Sciatic nerve (tissue), 2 donors: ENCODE results near the gene SPINDOC. TPM values are rescaled to one million over a fixed set of nuclear protein-coding genes. Genes with fewer than 3 reads are reported as not detected.
"Not testable (repeated sequence)": the region's sequence is repeated elsewhere in the genome, so short reads cannot be mapped to it uniquely, and the experiment has no call there.

ENCODE experiments used
- ATAC-seq: fragments of 200-7000 bp; cut with Tn5 transposase; one replicate; pipeline ENCODE4 v1.9.1; 2020; ENCODE audit warnings: mild to moderate bottlenecking, moderate library complexity
- DNase-seq: peaks from one replicate; pipeline ENCODE4 v3.0.0-alpha.2; 2020; ENCODE audit warnings: low spot score
- intact Hi-C: fragments of 100-400 bp; cut with DNase I; formaldehyde crosslinking; loops from one replicate; pipeline ENCODE4 v1.14.2; 2022
- total RNA-seq: library from RNA; stranded (reverse); fragmentation: NEBNext Ultra II Directional; extraction: Animal tissue kit (Norgen Biotek cat#: 25700); gene quantifications from one replicate; pipeline ENCODE4 v1.2.1, GENCODE V29; 2021
- donor health status: DM: no; HTN: no; CAD: no.
- donor health status: DM: no; HTN: no; CAD: no.

The SPINDOC gene
- total RNA-seq, 1 donor from 2014 or later = 16.0 TPM

DNA sequence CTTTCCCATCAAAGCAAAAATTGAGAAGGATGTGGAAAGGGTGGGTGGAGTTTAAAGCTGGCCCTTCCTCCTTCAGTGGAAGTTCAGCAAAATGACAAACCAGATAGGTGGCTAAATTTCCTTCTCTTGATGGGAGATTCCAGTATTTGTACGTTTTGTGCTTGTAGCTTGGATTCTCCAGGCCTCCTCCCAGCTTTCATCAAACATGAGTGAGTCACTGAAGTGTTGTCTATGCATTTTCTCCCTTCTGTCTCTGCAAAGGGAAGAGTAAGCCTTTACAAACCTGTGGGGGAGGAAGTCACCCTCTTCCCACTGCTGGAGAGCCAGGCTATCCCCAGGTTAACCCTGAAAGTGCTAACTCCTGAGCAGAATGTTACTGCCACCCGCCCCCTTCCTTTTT lies 32.0 kb downstream of the SPINDOC start:
- no peak for DNase-seq
- ATAC-seq = no peak
- intact Hi-C loops = no loop called here

DNA sequence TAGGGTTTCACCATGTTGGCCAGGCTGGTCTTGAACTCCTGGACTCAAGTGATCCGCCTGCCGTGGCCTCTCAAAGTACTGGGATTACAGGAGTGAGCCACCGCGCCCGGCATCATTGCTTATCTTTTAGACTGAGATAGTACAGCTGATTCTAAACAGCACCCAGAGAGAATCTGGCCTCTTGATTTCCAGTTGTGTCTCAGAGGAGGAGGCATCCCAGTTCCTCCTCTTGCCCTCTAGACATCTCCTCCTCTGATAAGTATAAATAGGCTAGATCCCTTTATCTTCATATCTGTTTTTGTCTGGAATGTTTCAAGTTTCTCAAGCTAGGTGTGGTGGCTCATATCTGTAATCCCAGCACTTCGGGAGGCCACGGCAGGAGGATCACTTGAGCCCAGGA lies 32.7 kb downstream of the SPINDOC start:
- no peak for DNase-seq
- intact Hi-C loops = no loop called here
- ATAC-seq = no peak

DNA sequence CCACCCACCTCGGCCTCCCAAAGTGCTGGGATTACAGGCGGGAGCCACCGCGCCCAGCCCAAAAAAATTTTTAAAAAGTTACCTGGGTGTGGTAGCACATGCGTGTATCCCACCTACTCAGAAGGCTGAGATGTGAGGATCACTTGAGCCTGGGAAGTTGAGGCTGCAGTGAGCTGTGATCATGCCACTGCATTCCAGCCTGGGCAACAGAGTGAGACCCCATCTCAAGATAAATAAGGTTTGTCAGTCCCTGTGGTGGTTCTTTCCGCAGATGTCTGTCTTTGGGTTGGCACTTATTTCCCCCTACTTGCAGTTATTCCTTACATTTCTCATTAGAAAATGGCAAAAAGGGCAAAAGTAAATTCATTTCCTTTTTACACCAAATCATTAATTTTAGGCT lies 33.6 kb downstream of the SPINDOC start:
- ATAC-seq (no peak), DNase-seq (no peak)
- intact Hi-C loops = no loop called here

DNA sequence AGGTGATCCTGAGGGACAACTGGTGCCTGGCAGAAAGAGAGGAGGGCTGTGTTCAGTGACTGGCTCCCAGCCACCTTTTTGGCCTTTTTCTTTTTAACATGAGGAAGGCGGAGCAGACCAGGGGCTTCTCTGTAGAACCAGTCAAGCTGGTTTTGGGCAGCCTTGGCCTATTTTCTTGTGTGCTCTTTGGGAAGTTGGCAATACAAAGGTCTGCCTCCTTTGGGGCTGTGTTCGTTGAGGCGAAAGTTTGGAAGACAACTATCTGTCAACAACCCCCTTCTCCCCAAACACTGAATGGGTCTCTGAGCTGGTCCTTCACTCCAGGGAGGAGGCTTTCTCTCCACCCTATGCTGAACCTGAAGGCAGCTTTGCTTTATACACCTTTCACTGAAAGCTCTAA lies 34.1 kb downstream of the SPINDOC start:
- no peak for ATAC-seq
- intact Hi-C loops = no loop called here
- DNase-seq = no peak

DNA sequence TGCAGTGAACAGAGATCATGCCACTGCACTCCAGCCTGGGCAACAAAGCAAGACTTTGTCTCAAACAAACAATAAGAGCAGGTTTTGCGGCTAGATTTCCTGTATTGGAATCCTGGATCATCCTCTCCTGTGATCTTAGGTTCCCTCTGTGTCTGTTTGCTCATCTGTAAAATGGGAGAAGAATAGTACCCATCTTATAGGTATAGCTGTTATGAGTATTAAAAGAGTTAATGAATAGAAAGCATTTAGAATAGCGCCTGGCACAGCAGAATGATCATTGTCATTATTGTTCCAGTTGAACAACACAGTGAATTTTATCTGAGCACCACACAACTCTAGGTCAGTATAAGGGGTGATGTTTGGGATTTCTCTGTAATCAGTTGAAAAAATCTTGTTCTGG lies 36.4 kb downstream of the SPINDOC start:
- intact Hi-C loops = no loop called here
- no peak for ATAC-seq

DNA sequence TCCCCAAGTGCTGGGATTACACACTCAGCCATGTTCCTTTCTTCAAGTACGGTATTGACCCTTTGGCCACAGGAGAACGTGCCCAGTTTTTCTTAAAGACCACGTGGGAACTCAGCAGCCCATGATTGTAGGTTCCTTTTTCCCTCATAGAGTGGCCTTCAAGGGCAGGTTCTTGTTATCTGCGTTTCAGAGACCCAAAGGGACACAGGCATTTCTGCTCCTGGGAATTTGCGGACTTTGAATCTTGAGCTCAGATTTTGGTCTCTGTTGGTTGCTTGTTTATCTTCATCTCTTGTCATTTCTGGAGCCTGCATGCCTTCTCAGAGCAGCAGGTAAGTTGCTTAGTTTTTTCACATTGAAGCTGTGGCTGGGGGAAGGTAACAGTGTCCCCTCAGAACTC lies 37.7 kb downstream of the SPINDOC start:
- no peak for ATAC-seq
- intact Hi-C loops = no loop called here
- DNase-seq = no peak

More for the DNA sequence above, 36.4 kb downstream of the SPINDOC start:
- no peak for DNase-seq

DNA sequence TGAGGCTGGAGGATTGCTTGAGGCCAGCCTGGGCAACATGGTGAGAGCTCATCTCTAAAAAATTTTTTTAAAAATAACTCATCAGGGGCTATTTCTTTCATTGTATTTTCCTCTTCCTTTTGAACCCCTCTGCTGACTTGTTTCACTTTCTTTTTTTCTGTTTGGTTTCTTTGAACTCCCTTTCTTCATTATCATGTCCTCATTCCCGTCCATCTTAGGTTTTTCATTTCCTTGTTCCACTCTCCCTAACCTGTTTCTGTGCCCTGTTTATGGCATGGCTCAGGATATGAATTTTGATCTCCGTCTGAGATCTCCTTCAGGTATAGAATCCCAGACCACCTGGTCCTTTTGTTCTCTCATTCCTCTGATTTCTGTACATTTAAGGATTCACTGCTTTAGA lies 38.1 kb downstream of the SPINDOC start:
- DNase-seq (no peak), ATAC-seq (no peak)
- intact Hi-C loops = no loop called here

DNA sequence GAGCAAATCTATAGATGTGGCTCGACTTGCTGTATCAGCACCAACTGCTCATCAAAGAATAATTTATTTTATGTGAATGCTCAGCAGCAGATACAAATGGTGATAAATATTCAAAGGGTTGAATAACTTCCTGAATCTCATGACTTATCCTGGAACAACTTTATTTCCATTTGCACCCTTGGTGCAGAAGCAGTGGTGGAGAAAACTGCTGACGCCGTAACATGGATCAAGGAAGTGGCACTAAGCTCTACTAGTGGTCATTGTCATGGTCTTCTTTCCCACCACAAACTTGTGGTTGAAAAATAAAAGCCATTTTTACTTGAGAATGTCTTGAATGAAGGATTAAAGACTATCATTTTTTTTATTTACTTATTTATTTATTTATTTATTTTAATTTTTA lies 40.2 kb downstream of the SPINDOC start:
- DNase-seq = no peak
- intact Hi-C loops = no loop called here
- peak; percentile 55 for ATAC-seq

DNA sequence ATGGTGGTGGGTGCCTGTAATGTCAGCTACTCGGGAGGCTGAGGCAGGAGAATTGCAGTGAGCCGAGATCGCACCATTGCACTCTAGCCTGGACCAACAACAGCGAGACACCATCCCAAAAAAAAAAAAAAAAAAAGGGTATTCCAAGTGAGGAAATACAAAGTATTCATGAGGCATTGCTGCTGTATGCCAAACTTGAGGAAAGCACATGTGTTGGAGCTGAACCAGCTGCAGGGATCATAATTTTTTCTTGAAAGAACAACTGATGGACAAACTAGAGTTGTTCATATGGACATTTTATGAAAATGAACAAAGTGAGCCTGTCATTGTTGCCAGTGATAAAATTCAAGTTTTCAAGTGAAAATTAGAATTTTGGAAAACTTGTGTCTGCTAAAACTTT lies 41.4 kb downstream of the SPINDOC start:
- DNase-seq = no peak
- intact Hi-C loops = no loop called here
- ATAC-seq = no peak

DNA sequence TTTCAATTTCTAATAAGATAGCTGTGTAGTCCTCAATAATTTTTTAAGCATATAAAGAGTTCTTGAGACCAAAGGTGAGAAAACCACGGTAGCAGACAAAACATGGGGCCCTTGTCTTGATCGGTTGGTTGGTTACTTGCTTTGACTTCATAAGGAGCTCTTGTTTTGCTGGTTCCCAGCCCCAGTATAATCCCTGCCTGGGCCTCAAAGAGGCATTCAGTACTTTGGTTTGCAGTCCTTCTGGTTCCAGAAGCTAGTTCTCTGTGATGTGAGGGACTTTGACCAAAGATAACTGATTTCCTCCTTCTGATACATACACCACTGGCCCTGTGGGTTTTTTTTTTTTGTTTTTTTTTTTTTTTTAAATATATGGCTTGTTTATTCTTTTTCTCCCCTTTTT lies 42.7 kb downstream of the SPINDOC start:
- DNase-seq = no peak
- ATAC-seq = no peak
- intact Hi-C loops = no loop called here

DNA sequence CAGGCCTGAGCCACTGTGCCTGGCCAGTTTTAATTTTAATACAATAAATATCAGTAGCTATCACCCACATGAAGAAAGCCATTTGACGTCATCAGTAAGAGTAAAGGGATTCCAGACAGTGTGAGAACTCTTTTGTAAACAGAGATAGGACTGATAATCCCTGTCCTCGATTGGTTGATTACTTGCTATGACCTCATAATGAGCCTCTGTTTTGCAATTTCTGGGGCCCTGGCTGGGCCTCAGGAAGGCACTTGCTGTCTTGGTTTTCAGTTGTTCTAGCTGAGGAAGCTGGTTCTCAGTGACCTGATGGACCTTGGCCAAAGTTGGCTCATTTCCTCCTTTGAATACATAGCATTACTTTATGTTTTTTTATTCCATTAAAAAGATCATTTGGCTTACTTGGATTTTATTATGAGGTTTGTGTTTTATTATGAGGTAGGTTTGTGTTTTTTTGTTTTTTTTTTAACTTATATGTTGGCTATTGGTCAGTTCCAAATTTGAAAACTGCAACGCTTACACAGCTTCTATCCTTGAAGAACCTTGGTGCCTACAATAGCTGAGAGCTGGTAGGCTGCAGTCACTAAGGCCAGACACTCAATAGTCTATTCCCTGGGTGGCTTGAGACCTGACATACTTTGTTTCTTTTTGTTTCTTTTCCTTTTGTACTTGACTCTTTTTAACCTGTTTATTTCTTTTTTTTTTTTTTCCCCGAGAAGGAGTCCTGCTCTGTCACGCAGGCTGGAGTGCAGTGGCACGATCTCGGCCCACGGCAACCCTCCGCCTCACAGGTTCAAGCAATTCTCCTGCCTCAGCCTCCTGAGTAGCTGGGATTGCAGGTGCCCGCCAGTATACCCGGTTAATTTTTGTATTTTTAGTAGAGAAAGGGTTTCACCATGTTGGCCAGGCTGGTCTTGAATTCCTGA lies 45.6 kb downstream of the SPINDOC start:
- intact Hi-C loops = no loop called here
- peak; percentile 84 for ATAC-seq
- no peak for DNase-seq

DNA sequence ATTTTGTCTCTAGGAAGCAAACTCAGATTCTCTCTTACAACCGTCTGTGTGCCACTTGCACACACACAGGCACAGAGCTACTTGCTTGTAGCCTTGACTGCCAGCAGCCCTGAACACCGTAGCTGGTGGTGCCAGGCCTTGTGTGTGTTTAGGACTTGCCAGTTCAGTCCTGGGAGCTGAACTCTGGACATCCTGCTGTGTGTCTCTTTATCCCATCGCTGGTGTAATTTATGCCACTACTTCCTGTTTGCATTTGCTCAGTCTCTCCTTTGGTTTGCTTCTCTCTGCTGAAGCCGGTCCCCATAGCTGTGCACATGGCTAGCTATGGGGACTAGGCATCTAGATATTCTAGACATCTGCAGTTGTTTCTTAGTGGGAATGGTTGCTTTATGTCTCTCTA lies 49.7 kb downstream of the SPINDOC start:
- DNase-seq (no peak), ATAC-seq (no peak)
- intact Hi-C loops = no loop called here

DNA sequence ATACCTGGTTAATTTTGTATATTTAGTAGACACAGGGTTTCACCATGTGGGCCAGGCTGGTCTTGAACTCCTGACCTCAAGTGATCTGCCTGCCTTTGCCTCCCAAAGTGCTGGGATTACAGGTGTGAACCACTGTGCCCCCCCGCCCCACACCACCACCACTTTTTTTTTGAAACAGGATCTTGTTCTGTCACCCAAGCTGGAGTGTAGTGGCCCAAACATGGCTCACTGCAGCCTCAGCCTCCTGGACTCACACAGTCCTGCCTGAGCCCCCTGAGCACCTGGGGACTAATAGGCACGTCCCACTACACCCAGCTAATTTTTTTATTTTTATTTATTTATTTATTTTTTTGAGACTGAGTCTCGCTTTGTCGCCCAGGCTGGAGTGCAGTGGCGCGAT lies 50.4 kb downstream of the SPINDOC start:
- ATAC-seq, DNase-seq, intact Hi-C loops: not testable (repeated sequence)

DNA sequence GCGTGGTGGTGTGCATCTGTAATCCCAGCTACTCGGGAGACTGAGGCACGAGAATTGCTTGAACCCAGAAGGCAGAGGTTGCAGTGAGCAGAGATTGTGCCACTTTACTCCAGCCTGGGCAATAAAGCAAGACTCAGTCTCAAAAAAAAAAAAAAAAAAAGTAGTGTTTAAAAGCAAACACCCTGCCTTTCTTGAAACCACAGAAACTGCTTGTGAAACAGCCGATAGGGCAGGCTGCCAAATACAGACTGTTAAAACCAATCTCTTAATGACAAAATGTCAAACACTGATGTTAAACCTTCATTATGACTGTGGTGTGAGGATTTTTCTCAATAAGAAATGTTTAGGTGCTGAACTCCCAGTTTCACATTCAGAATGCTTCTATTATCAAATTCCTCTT lies 53.0 kb downstream of the SPINDOC start:
- ATAC-seq = peak; percentile 43
- peak; percentile 77 for DNase-seq
- intact Hi-C loops = no loop called here

DNA sequence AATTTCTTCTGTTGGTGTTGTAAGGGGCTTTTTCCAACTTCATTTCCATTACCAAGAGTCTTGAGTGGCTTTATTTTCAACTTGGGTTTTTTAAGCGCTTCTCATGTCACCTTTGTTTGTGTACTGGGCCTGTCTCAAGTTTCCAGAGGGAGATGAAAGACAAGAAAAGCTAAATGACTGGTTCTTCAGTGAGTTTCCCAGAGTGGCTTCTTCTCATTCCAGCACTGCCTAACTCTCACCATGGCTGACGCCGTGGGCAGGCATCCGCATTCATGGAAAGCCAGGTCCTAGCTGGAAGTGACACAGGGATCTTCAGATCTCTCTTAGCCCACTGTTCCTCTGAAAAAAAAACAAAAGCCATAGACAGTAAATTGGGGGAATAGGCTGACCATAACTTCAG lies 54.3 kb downstream of the SPINDOC start:
- intact Hi-C loops = no loop called here
- ATAC-seq (no peak), DNase-seq (no peak)

DNA sequence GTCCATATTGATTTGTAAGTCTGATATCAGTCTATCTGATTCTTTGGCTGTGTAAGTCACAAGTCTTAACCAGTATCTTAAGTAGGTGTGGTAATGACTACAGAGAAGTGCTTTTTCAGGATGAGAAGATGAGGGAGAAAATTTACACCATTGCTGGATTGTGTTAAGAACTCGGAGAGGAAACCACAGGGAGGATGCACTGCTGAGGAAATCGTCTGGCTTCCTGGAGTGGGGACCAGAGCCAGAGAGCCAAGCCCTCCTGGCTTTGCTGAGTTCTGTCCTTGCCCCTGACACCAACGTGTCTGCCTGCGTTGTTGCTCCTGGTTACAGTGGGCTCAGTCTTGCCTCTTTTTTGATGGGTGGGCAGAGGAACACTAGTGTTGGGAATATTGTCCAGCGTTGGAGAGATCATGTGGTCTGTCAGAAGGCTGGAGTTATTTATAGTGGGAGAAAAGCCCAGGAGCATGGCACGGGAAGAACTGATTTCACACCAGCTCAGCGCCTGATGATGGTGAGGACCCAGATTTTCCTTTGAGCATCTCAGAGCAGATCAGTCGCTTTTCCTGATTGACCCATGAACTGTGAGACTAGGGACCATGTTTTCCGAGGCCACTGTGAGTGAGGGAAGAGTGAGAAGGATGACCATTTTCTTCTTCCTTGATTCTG lies 55.3 kb downstream of the SPINDOC start:
- no peak for ATAC-seq
- intact Hi-C loops = no loop called here
- DNase-seq = no peak

DNA sequence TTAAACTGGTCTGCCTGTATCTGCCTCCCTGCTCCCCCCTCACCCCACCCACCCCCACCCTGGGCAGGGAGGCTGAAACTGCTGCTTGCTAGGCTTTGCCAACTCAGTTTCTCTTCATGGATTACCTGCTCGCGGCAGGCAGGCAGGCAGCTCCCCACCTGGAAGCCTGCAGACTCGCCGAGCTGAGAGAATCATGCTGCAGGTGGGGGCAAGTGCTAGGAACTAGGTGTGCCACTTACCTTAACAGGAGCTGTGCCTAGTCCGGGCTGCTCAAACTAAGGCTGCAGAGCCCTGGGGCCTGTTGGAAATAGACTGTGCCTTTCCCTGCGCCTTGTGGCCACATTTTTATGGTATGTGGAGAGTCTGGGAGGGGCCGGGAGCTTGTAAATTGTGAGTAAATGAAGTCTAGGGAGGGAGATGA lies 55.9 kb downstream of the SPINDOC start:
- intact Hi-C loops = no loop called here
- DNase-seq (no peak), ATAC-seq (no peak)

DNA sequence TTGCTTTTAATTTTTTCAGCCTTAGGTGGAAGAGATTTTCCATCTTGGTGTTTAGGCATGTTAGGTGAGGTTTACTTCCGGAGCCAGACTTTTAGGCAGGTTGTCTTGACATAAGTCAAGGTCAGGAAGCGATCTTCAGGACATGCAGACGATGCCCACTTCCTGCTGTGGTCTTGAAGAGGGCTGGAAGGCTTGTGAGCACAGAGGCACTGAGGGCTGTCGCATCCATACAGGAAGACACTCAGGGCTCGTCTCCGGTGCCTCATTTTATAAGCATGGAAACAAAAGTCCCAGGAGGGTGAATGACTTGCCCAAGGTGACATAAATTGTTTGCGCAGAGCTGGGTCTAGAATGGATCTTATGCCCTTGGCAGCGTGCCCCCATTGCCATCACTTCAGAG lies 56.4 kb downstream of the SPINDOC start:
- no peak for DNase-seq
- no peak for ATAC-seq
- intact Hi-C loops = no loop called here

DNA sequence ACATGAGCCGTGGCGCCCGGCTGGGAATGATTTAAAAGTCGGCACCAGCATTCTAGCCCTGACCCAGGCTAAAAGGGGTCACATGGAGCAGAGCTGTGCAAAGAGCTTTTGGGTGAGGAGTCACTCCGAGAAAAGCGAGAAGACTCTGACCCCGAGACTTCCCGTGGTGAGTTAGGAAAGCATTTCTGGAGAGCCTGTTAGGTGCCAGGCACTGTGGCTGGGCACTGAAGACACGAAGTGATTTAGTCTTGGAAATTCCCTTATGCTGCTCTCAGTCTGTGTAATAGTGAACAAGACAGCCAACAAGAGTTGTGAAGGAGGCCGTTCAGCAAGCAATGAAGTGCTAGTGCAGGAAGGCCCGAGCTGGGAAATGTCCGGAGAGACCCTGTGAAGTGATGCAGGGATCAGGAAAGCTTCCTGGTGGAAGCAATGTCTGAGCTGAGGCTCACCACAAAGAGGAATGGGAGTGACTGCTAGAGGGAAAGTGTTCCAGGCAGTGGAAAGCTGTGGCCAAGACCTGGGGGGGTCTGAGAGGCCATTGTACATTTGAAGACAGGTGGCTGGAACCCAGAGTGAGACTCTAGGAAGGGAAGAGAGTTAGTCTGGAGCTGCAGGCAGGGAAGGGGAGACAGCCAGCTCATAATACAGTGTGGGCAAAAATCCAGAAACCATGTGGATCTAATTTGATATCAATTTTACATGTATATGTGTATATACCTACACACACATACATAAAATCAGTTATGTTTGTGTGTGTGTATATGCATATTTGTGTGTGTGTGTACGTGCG lies 57.3 kb downstream of the SPINDOC start:
- DNase-seq = no peak
- ATAC-seq = no peak
- intact Hi-C loops = no loop called here
